Measurements from ENCODE around the gene NRG2.

- no peak for TF ChIP-seq POLR2A (IDR thresholded peaks at IDR 0.05)
- TF ChIP-seq, protein P1, sequence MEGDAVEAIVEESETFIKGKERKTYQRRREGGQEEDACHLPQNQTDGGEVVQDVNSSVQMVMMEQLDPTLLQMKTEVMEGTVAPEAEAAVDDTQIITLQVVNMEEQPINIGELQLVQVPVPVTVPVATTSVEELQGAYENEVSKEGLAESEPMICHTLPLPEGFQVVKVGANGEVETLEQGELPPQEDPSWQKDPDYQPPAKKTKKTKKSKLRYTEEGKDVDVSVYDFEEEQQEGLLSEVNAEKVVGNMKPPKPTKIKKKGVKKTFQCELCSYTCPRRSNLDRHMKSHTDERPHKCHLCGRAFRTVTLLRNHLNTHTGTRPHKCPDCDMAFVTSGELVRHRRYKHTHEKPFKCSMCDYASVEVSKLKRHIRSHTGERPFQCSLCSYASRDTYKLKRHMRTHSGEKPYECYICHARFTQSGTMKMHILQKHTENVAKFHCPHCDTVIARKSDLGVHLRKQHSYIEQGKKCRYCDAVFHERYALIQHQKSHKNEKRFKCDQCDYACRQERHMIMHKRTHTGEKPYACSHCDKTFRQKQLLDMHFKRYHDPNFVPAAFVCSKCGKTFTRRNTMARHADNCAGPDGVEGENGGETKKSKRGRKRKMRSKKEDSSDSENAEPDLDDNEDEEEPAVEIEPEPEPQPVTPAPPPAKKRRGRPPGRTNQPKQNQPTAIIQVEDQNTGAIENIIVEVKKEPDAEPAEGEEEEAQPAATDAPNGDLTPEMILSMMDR (IDR thresholded peaks at IDR 0.05), result no peak
Measured at GRCh38 chr5:140014751-140015150, 28.3 kb downstream of the NRG2 start.
